Neuronal stem cell (in vitro differentiated cells): ENCODE measurements around the gene CACNA1C.

Experiments
- DNase-seq: peaks from one replicate; pipeline ENCODE4 v3.0.0-alpha.2; 2013; ENCODE audit warnings: low spot score
- H2AFZ ChIP-seq: one replicate; pipeline ENCODE4 v1.6.1; 2013; ENCODE audit warnings: mild to moderate bottlenecking, low read length, inconsistent platforms
- H2AK5ac ChIP-seq: 2 replicates; pipeline ENCODE4 v1.6.1; 2013; ENCODE audit warnings: low read depth, mild to moderate bottlenecking, inconsistent platforms, low read length, moderate library complexity, mixed read lengths
- H2BK120ac ChIP-seq: 2 replicates; pipeline ENCODE4 v1.6.1; 2013; ENCODE audit warnings: low read depth, mild to moderate bottlenecking, inconsistent platforms, low read length, moderate library complexity, mixed read lengths
- H2BK12ac ChIP-seq: one replicate; pipeline ENCODE4 v1.6.1; 2013; ENCODE audit warnings: low read length, inconsistent platforms
- H2BK15ac ChIP-seq: 2 replicates; pipeline ENCODE4 v1.6.1; 2013; ENCODE audit warnings: mild to moderate bottlenecking, low read length, inconsistent platforms, mixed read lengths
- H2BK5ac ChIP-seq: one replicate; pipeline ENCODE4 v1.6.1; 2013; ENCODE audit warnings: inconsistent platforms, mild to moderate bottlenecking, low read length, moderate library complexity
- H3K14ac ChIP-seq: one replicate; pipeline ENCODE4 v1.6.1; 2013; ENCODE audit warnings: low read length, inconsistent platforms
- H3K18ac ChIP-seq: 2 replicates; pipeline ENCODE4 v1.6.1; 2013; ENCODE audit warnings: low read length, inconsistent platforms
- H3K23ac ChIP-seq: 2 replicates; pipeline ENCODE4 v1.6.1; 2013; ENCODE audit warnings: low read depth, mild to moderate bottlenecking, mixed read lengths, low read length, inconsistent platforms; ENCODE audit not compliant: poor library complexity
- H3K27ac ChIP-seq: replicated peaks from 3 replicates; pipeline ENCODE4 v1.5.1; 2013; ENCODE audit warnings: low read length, inconsistent platforms
- H3K27me3 ChIP-seq, 3 experiments: 2 replicates each; pipeline ENCODE4 v1.6.1; 2013; ENCODE audit warnings: low read length in 3 of 3, mild to moderate bottlenecking in 2 of 3, inconsistent platforms in 1 of 3, low read depth in 1 of 3, mixed read lengths in 1 of 3, moderate library complexity in 1 of 3; ENCODE audit not compliant: control insufficient read depth in 3 of 3, insufficient read depth in 3 of 3
- H3K36me3 ChIP-seq, 2 donors: replicated peaks in 1 of 2; 2 replicates each; pipeline ENCODE4 v1.6.1; 2013; ENCODE audit warnings: low read length in 2 of 2; ENCODE audit not compliant: control insufficient read depth in 2 of 2, insufficient read depth in 2 of 2
- H3K4ac ChIP-seq: 2 replicates; pipeline ENCODE4 v1.6.1; 2013; ENCODE audit warnings: inconsistent platforms, mild to moderate bottlenecking, low read length, moderate library complexity
- H3K4me1 ChIP-seq, 2 donors: 1 replicate in 1 of 2; 2 replicates in 1 of 2; pipeline ENCODE4 v1.6.1; 2013; ENCODE audit warnings: low read length in 2 of 2, low read depth in 1 of 2; ENCODE audit not compliant: control insufficient read depth in 2 of 2, insufficient read depth in 1 of 2
- H3K4me2 ChIP-seq: one replicate; pipeline ENCODE4 v1.6.1; 2013; ENCODE audit warnings: mild to moderate bottlenecking, low read length, inconsistent platforms; ENCODE audit not compliant: insufficient read depth, poor library complexity, severe bottlenecking
- H3K4me3 ChIP-seq, 2 donors: 2 replicates each; pipeline ENCODE4 v1.5.1; 2013; ENCODE audit warnings: low read length in 2 of 2, mild to moderate bottlenecking in 2 of 2, inconsistent platforms in 1 of 2, moderate library complexity in 1 of 2
- H3K79me1 ChIP-seq: one replicate; pipeline ENCODE4 v1.6.1; 2013; ENCODE audit warnings: low read depth, mild to moderate bottlenecking, inconsistent platforms, low read length, moderate library complexity
- H3K9ac ChIP-seq: one replicate; pipeline ENCODE4 v1.6.1; 2013; ENCODE audit warnings: mild to moderate bottlenecking, low read depth, low read length, inconsistent platforms; ENCODE audit not compliant: poor library complexity
- H3K9me3 ChIP-seq, 2 donors: replicated peaks in 1 of 2; 2 replicates each; pipeline versions ENCODE3 to v1.6.1; 2013; ENCODE audit warnings: low read length in 2 of 2, mild to moderate bottlenecking in 2 of 2, inconsistent platforms in 1 of 2, low read depth in 1 of 2, mixed read lengths in 1 of 2, moderate library complexity in 1 of 2; ENCODE audit not compliant: control insufficient read depth in 2 of 2, insufficient read depth in 1 of 2
- H4K8ac ChIP-seq: one replicate; pipeline ENCODE4 v1.6.1; 2013; ENCODE audit warnings: low read depth, mild to moderate bottlenecking, inconsistent platforms, low read length, moderate library complexity
- H4K91ac ChIP-seq: one replicate; pipeline ENCODE4 v1.6.1; 2013; ENCODE audit warnings: low read length, low read depth, mild to moderate bottlenecking, inconsistent platforms; ENCODE audit not compliant: poor library complexity
- WGBS, 2 donors: extraction: QIAGEN DNeasy Blood & Tissue Kit; methylation state at CpG; one replicate each; pipeline ENCODE4 v1.1.7; 2013; ENCODE audit warnings: missing lambda C conversion rate in 2 of 2, mixed read lengths in 1 of 2; ENCODE audit not compliant: insufficient read length in 2 of 2, insufficient replicate concordance in 1 of 2; ENCODE audit errors: extremely low coverage in 2 of 2; 5-methylcytosine and 5-hydroxymethylcytosine counted together

Gene CACNA1C

GRCh38 chr12:2354151-2354991, 301.6 kb downstream of the CACNA1C start:
- H3K4me1 ChIP-seq = peaks cover 0 to 16% of the 10 kb centered on the region in 2 donors
- no peaks in the 10 kb centered on the region for H3K36me3 ChIP-seq
- H2BK15ac ChIP-seq = peak overlapping the region; percentile 77
- no peaks in the 10 kb centered on the region for H3K79me1 ChIP-seq
- no peaks in the 10 kb centered on the region for H3K9me3 ChIP-seq
- peak overlapping the region; percentile 26 for H2BK120ac ChIP-seq
- H4K8ac ChIP-seq = no peak overlapping the region
- H3K18ac ChIP-seq = peak overlapping the region; percentile 61
- peak; percentile 15 for DNase-seq
- WGBS, 2 donors = no CpG with 5 or more reads among the region's 19 CpGs
- no peak overlapping the region for H3K9ac ChIP-seq
- no peak overlapping the region for H3K27ac ChIP-seq
- H3K27me3 ChIP-seq = no peaks in the 10 kb centered on the region
- H2BK12ac ChIP-seq = no peak overlapping the region
- no peak overlapping the region for H2BK5ac ChIP-seq
- H3K14ac ChIP-seq = no peak overlapping the region
- H3K4me2 ChIP-seq = no peak overlapping the region
- no peak overlapping the region for H3K23ac ChIP-seq
- no peak overlapping the region for H3K4ac ChIP-seq
- H2AK5ac ChIP-seq = peak overlapping the region; percentile 56
- H4K91ac ChIP-seq = no peak overlapping the region
- H2AFZ ChIP-seq = no peak overlapping the region
- H3K4me3 ChIP-seq = no peak overlapping the region

GRCh38 chr12:2355198-2355597, 302.4 kb downstream of the CACNA1C start:
- Histone ChIP-seq H2AK5ac (no peak overlapping the region), H3K4ac (no peak overlapping the region)

GRCh38 chr12:2355604-2356003, 302.8 kb downstream of the CACNA1C start:
- no peak overlapping the region for H3K4ac ChIP-seq
- H3K9me3 ChIP-seq = no peaks in the 10 kb centered on the region
- no peak overlapping the region for H3K9ac ChIP-seq
- H2AK5ac ChIP-seq = no peak overlapping the region
- WGBS, 2 donors = no CpG with 5 or more reads among the region's 5 CpGs
- H2BK15ac ChIP-seq = no peak overlapping the region
- no peak overlapping the region for H2BK5ac ChIP-seq
- no peaks in the 10 kb centered on the region for H3K36me3 ChIP-seq
- no peak overlapping the region for H2BK120ac ChIP-seq
- no peak overlapping the region for H3K14ac ChIP-seq
- no peak overlapping the region for H2BK12ac ChIP-seq
- H4K91ac ChIP-seq = no peak overlapping the region
- peak overlapping the region; percentile 7 for H3K18ac ChIP-seq
- no peak overlapping the region for H3K4me2 ChIP-seq
- H3K4me1 ChIP-seq = peaks cover 0 to 16% of the 10 kb centered on the region in 2 donors
- H3K23ac ChIP-seq = no peak overlapping the region
- no peaks in the 10 kb centered on the region for H3K79me1 ChIP-seq
- H4K8ac ChIP-seq = no peak overlapping the region
- H3K4me3 ChIP-seq = no peak overlapping the region
- DNase-seq = no peak
- no peak overlapping the region for H2AFZ ChIP-seq
- H3K27me3 ChIP-seq = no peaks in the 10 kb centered on the region
- H3K27ac ChIP-seq = no peak overlapping the region

More at GRCh38 chr12:2355198-2355597, 302.4 kb downstream of the CACNA1C start:
- H3K36me3 ChIP-seq = no peaks in the 10 kb centered on the region
- no peak overlapping the region for H4K91ac ChIP-seq
- peaks cover 0 to 16% of the 10 kb centered on the region in 2 donors for H3K4me1 ChIP-seq
- no CpG with 5 or more reads among the region's 3 CpGs for WGBS, 2 donors
- no peak for DNase-seq
- no peak overlapping the region for H3K4me2 ChIP-seq
- no peak overlapping the region for H3K14ac ChIP-seq
- no peak overlapping the region for H3K23ac ChIP-seq
- no peak overlapping the region for H3K27ac ChIP-seq
- no peak overlapping the region for H4K8ac ChIP-seq
- no peak overlapping the region for H2AFZ ChIP-seq
- no peak overlapping the region for H3K18ac ChIP-seq
- no peak overlapping the region for H3K9ac ChIP-seq
- no peak overlapping the region for H2BK12ac ChIP-seq
- H3K9me3 ChIP-seq = no peaks in the 10 kb centered on the region
- H3K79me1 ChIP-seq = no peaks in the 10 kb centered on the region
- no peak overlapping the region for H3K4me3 ChIP-seq
- no peak overlapping the region for H2BK120ac ChIP-seq
- H3K27me3 ChIP-seq = no peaks in the 10 kb centered on the region
- H2BK5ac ChIP-seq = no peak overlapping the region
- H2BK15ac ChIP-seq = peak overlapping the region; percentile 10

- Histone ChIP-seq H3K4me3 (no peak overlapping the region), H3K9me3 (no peaks in the 10 kb centered on the region), H3K27ac (no peak overlapping the region), H3K27me3 (no peaks in the 10 kb centered on the region), H2AFZ (no peak overlapping the region), H4K91ac (no peak overlapping the region), H3K23ac (no peak overlapping the region), H3K4ac (no peak overlapping the region), H2BK15ac (no peak overlapping the region), H3K9ac (no peak overlapping the region), H2AK5ac (no peak overlapping the region), H3K18ac (peak overlapping the region; percentile 41), H2BK120ac (no peak overlapping the region), H3K4me2 (no peak overlapping the region), H2BK12ac (no peak overlapping the region), H2BK5ac (no peak overlapping the region), H4K8ac (no peak overlapping the region), H3K36me3 (no peaks in the 10 kb centered on the region), H3K14ac (no peak overlapping the region), H3K79me1 (no peaks in the 10 kb centered on the region), H3K4me1 (peaks cover 0 to 16% of the 10 kb centered on the region in 2 donors)
- WGBS, 2 donors = no CpG with 5 or more reads among the region's 7 CpGs
- no peak for DNase-seq
Measured at GRCh38 chr12:2356601-2357125, 303.9 kb downstream of the CACNA1C start.
